IMR-90 (cell line): ENCODE measurements around the gene CDC42SE1. TPM values are rescaled to one million over a fixed set of nuclear protein-coding genes. Genes with fewer than 3 reads are reported as not detected.

Source experiments
- ATAC-seq: fragments of 200-7000 bp; cut with Tn5 transposase; 2 replicates; pipeline ENCODE4 v1.9.1; 2020; ENCODE audit warnings: low read depth, mild to moderate bottlenecking, moderate library complexity
- BruUV-seq: library from RNA; stranded (reverse); fragments of 400-500 nt; replicated peaks from 2 replicates; lab custom pipeline; 2021; lab: Mats Ljungman, UMichigan
- CTCF ChIA-PET: fragments of 300-600 bp; formaldehyde crosslinking; extraction: SDS; loops from one replicate; lab custom pipeline; 2021; ENCODE audit warnings: antibody characterized with exemption; lab: Yijun Ruan, JAX
- POLR2A ChIA-PET: fragments of 300-600 bp; sonication (Branson Sonifier 250); formaldehyde crosslinking; loops from one replicate; lab custom pipeline; 2022; ENCODE audit warnings: antibody characterized with exemption; ENCODE audit not compliant: unreplicated experiment; lab: Charles Lee
- DNase-seq: peaks from one replicate; pipeline ENCODE4 v3.0.0; 2013
- H2AFZ ChIP-seq: replicated peaks from 2 replicates; pipeline ENCODE3; 2013; ENCODE audit warnings: low read length, mild to moderate bottlenecking; ENCODE audit not compliant: poor library complexity
- H2AK5ac ChIP-seq: 2 replicates; pipeline ENCODE4 v1.6.1; 2013; ENCODE audit warnings: low read depth, low read length, inconsistent platforms
- H2AK9ac ChIP-seq: replicated peaks from 2 replicates; pipeline ENCODE3; 2013; ENCODE audit warnings: mild to moderate bottlenecking, low read depth, low read length, moderate library complexity; ENCODE audit not compliant: poor library complexity
- H2BK120ac ChIP-seq: 2 replicates; pipeline ENCODE4 v1.6.1; 2013; ENCODE audit warnings: low read depth, low read length, inconsistent platforms
- H2BK15ac ChIP-seq: 3 replicates; pipeline ENCODE4 v1.6.1; 2013; ENCODE audit warnings: low read depth, low read length, inconsistent platforms
- H2BK20ac ChIP-seq: 2 replicates; pipeline ENCODE4 v1.6.1; 2013; ENCODE audit warnings: low read depth, mild to moderate bottlenecking, inconsistent platforms, low read length, moderate library complexity
- H2BK5ac ChIP-seq: 2 replicates; pipeline ENCODE4 v1.6.1; 2013; ENCODE audit warnings: mild to moderate bottlenecking, low read depth, low read length, inconsistent platforms; ENCODE audit not compliant: poor library complexity, severe bottlenecking
- H3K14ac ChIP-seq: replicated peaks from 2 replicates; pipeline ENCODE4 v1.6.1; 2013; ENCODE audit warnings: low read depth, low read length, inconsistent platforms
- H3K18ac ChIP-seq: 2 replicates; pipeline ENCODE4 v1.6.1; 2013; ENCODE audit warnings: low read depth, low read length, control low read depth
- H3K23ac ChIP-seq: 2 replicates; pipeline ENCODE4 v1.6.1; 2013; ENCODE audit warnings: low read depth, low read length, inconsistent platforms
- H3K27ac ChIP-seq: 2 replicates; pipeline ENCODE4 v1.5.1; 2013; ENCODE audit warnings: mild to moderate bottlenecking, control low read depth, low read length; ENCODE audit not compliant: insufficient read depth
- H3K27me3 ChIP-seq: 2 replicates; pipeline ENCODE4 v1.6.1; 2013; ENCODE audit warnings: low read length; ENCODE audit not compliant: control insufficient read depth, insufficient read depth
- H3K36me3 ChIP-seq: 2 replicates; pipeline ENCODE4 v1.6.1; 2013; ENCODE audit warnings: low read length, mixed read lengths; ENCODE audit not compliant: control insufficient read depth, insufficient read depth
- H3K4ac ChIP-seq: 2 replicates; pipeline ENCODE4 v1.6.1; 2013; ENCODE audit warnings: low read depth, low read length, inconsistent platforms
- H3K4me1 ChIP-seq: 2 replicates; pipeline ENCODE4 v1.6.1; 2013; ENCODE audit warnings: low read length, mixed read lengths; ENCODE audit not compliant: control insufficient read depth, insufficient read depth
- H3K4me2 ChIP-seq: 2 replicates; pipeline ENCODE4 v1.6.1; 2013; ENCODE audit warnings: low read depth, mild to moderate bottlenecking, control low read depth, low read length, moderate library complexity
- H3K4me3 ChIP-seq: 2 replicates; pipeline ENCODE4 v1.5.1; 2013; ENCODE audit warnings: low read depth, mild to moderate bottlenecking, control low read depth, low read length, moderate library complexity; ENCODE audit not compliant: insufficient read depth
- H3K56ac ChIP-seq: 2 replicates; pipeline ENCODE4 v1.6.1; 2013; ENCODE audit warnings: low read length, inconsistent platforms; ENCODE audit not compliant: insufficient read depth; ENCODE audit errors: extremely low read depth
- H3K79me1 ChIP-seq, 2 experiments: 2 replicates each; pipeline ENCODE4 v1.6.1; 2013; ENCODE audit warnings: low read length in 2 of 2, inconsistent platforms in 1 of 2, low read depth in 1 of 2
- H3K9ac ChIP-seq: 2 replicates; pipeline ENCODE4 v1.6.1; 2013; ENCODE audit warnings: low read depth, low read length, control low read depth
- H3K9me1 ChIP-seq: 2 replicates; pipeline ENCODE4 v1.6.1; 2013; ENCODE audit warnings: low read length, inconsistent platforms; ENCODE audit not compliant: insufficient read depth
- H3K9me3 ChIP-seq: 2 replicates; pipeline ENCODE4 v1.6.1; 2013; ENCODE audit warnings: low read length; ENCODE audit not compliant: control insufficient read depth, insufficient read depth
- H4K20me1 ChIP-seq: 2 replicates; pipeline ENCODE4 v1.6.1; 2013; ENCODE audit warnings: low read length, inconsistent platforms; ENCODE audit not compliant: insufficient read depth
- H4K5ac ChIP-seq: 2 replicates; pipeline ENCODE4 v1.6.1; 2013; ENCODE audit warnings: mild to moderate bottlenecking, low read depth, low read length, control low read depth
- H4K8ac ChIP-seq, 2 experiments: 2 replicates each; pipeline ENCODE4 v1.6.1; 2013; ENCODE audit warnings: low read depth in 2 of 2, low read length in 2 of 2, control low read depth in 1 of 2, inconsistent platforms in 1 of 2
- H4K91ac ChIP-seq: 2 replicates; pipeline ENCODE4 v1.6.1; 2013; ENCODE audit warnings: low read depth, low read length, inconsistent platforms; ENCODE audit not compliant: insufficient read depth
- BHLHE40 ChIP-seq: fragments of 150-350 bp; IDR thresholded peaks from 2 replicates; pipeline ENCODE4 v1.6.1; 2016; ENCODE audit warnings: mild to moderate bottlenecking, low read depth, low read length
- CEBPB ChIP-seq: IDR thresholded peaks from 2 replicates; pipeline ENCODE4 v1.6.1; 2012; ENCODE audit warnings: low read depth, low read length, improper control_type of control experiment
- CHD1 ChIP-seq: IDR thresholded peaks from 2 replicates; pipeline ENCODE4 v1.6.1; 2012; ENCODE audit warnings: low read depth, low read length, improper control_type of control experiment
- CTCF ChIP-seq: conservative IDR thresholded peaks from 2 replicates; pipeline ENCODE4 v1.5.1; 2012; ENCODE audit warnings: mild to moderate bottlenecking, low read depth, low read length, improper control_type of control experiment
- ELK1 ChIP-seq: fragments of 150-350 bp; IDR thresholded peaks from 2 replicates; pipeline ENCODE4 v1.6.1; 2016; ENCODE audit warnings: low read depth, mild to moderate bottlenecking, low read length, moderate library complexity, borderline replicate concordance
- FOS ChIP-seq: fragments of 150-350 bp; IDR thresholded peaks from 2 replicates; pipeline ENCODE4 v1.6.1; 2016; ENCODE audit warnings: low read depth, low read length
- MAFK ChIP-seq: IDR thresholded peaks from 2 replicates; pipeline ENCODE4 v1.6.1; 2012; ENCODE audit warnings: low read depth, low read length, improper control_type of control experiment
- MAZ ChIP-seq: IDR thresholded peaks from 2 replicates; pipeline ENCODE4 v1.6.1; 2012; ENCODE audit warnings: low read depth, mild to moderate bottlenecking, low read length, improper control_type of control experiment, moderate library complexity, borderline replicate concordance
- MXI1 ChIP-seq: IDR thresholded peaks from 2 replicates; pipeline ENCODE4 v1.6.1; 2012; ENCODE audit warnings: low read depth, mild to moderate bottlenecking, low read length, moderate library complexity, borderline replicate concordance
- NFE2L2 ChIP-seq: fragments of 150-350 bp; IDR thresholded peaks from 2 replicates; pipeline ENCODE4 v1.6.1; 2016; ENCODE audit warnings: low read depth, mild to moderate bottlenecking, low read length
- POLR2A ChIP-seq: IDR thresholded peaks from 2 replicates; pipeline ENCODE4 v1.6.1; 2012; ENCODE audit warnings: mild to moderate bottlenecking, low read depth, low read length
- RAD21 ChIP-seq: IDR thresholded peaks from 2 replicates; pipeline ENCODE4 v1.6.1; 2012; ENCODE audit warnings: low read length, improper control_type of control experiment
- RCOR1 ChIP-seq: IDR thresholded peaks from 2 replicates; pipeline ENCODE4 v1.6.1; 2012; ENCODE audit warnings: mild to moderate bottlenecking, low read length, improper control_type of control experiment; ENCODE audit not compliant: insufficient replicate concordance
- RFX5 ChIP-seq: IDR thresholded peaks from 2 replicates; pipeline ENCODE4 v1.8.0; 2012; ENCODE audit warnings: low read depth, mild to moderate bottlenecking, low read length, moderate library complexity
- SMC3 ChIP-seq: fragments of 150-350 bp; IDR thresholded peaks from 2 replicates; pipeline ENCODE4 v1.6.1; 2016; ENCODE audit warnings: low read depth, mild to moderate bottlenecking, antibody characterized with exemption, low read length, moderate library complexity
- USF2 ChIP-seq: fragments of 150-350 bp; IDR thresholded peaks from 2 replicates; pipeline ENCODE4 v1.6.1; 2017; ENCODE audit warnings: mild to moderate bottlenecking, antibody characterized with exemption, low read length, low read depth
- WGBS, 2 experiments: methylation state at CpG; one replicate each; pipeline versions ENCODE4 v1.1.5 to v1.1.7; 2013; ENCODE audit warnings: missing lambda C conversion rate in 2 of 2; ENCODE audit not compliant: insufficient read length in 1 of 2; ENCODE audit errors: extremely low coverage in 2 of 2; 5-methylcytosine and 5-hydroxymethylcytosine counted together
- dilution Hi-C: fragments of 300-500 bp; cut with HindIII; formaldehyde crosslinking; loops from one replicate; pipeline ENCODE4 v1.14.3; 2018; ENCODE audit warnings: low sequenced_read_pairs; ENCODE audit not compliant: unreplicated experiment
- in situ Hi-C: fragments of 300-500 bp; cut with MboI; formaldehyde crosslinking; loops from 3 replicates; pipeline ENCODE4 v1.14.3; 2019; ENCODE audit warnings: low sequenced_read_pairs, inconsistent platforms, mixed read lengths
- intact Hi-C: fragments of 100-400 bp; cut with micrococcal nuclease; formaldehyde crosslinking; loops from 2 replicates; pipeline ENCODE4 v1.10.0; 2022
- polyA plus RNA-seq, 3 experiments: library from polyadenylated mRNA; depleted of rRNA; stranded (reverse); fragments of >200 nt; gene quantifications; 2 replicates each; pipeline ENCODE4 v1.2.3, GENCODE V29; 2012; ENCODE audit warnings: low replicate concordance in 1 of 3
- total RNA-seq: library from RNA; depleted of rRNA; stranded (reverse); fragments of >200 nt; gene quantifications from 2 replicates; pipeline ENCODE4 v1.2.3, GENCODE V29; 2012

CDC42SE1 gene
- total and polyA plus RNA-seq, 2 of the 4 experiments (the other 2 are of a cell fraction), result 47.0 to 58.5 TPM

GRCh38 chr1:151037032-151037431, 22.4 kb downstream of the CDC42SE1 start:
- no peak overlapping the region for H2BK5ac ChIP-seq
- no peak overlapping the region for H3K9ac ChIP-seq
- in situ Hi-C loops (loop anchor here (10.0 kb wide), 1 partner anchor 62 kb away; the partner anchor contains the start of gene CERS2), intact Hi-C loops (no loop called here), dilution Hi-C loops (no loop called here)
- BruUV-seq, result no TSS peak
- 40% methylated on average over 1 of the region's 6 CpGs; no CpG with 5 or more reads in 1 of the 2 experiments for WGBS, 2 experiments
- no peak overlapping the region for H2BK120ac ChIP-seq
- ChIA-PET POLR2A (no interaction called here), CTCF (interaction anchor here (0.6 kb wide), 1 partner anchor 13 kb away, joined by 3 read pairs; no protein-coding TSS in a partner anchor)
- H3K27me3 ChIP-seq, result no peaks in the 10 kb centered on the region
- H3K14ac ChIP-seq, result no peak overlapping the region
- DNase-seq, result no peak
- no peak overlapping the region for H3K4me3 ChIP-seq
- no peak overlapping the region for H2AK5ac ChIP-seq
- no peak overlapping the region for H3K18ac ChIP-seq
- H3K4me1 ChIP-seq, result no peaks in the 10 kb centered on the region
- H3K36me3 ChIP-seq, result peaks cover 16% of the 10 kb centered on the region
- no peak overlapping the region for H4K8ac ChIP-seq
- no peak overlapping the region for H3K4me2 ChIP-seq
- no peak overlapping the region for H4K5ac ChIP-seq
- no peak for TF ChIP-seq CEBPB
- TF ChIP-seq RFX5, result no peak
- TF ChIP-seq NFE2L2, result no peak
- no peak for TF ChIP-seq FOS
- no peak for TF ChIP-seq MXI1
- TF ChIP-seq RAD21, result no peak
- TF ChIP-seq RCOR1, result no peak
- TF ChIP-seq MAFK, result no peak
- TF ChIP-seq BHLHE40, result no peak
- no peak for TF ChIP-seq CTCF
- TF ChIP-seq POLR2A, result no peak
- no peak for TF ChIP-seq SMC3
- TF ChIP-seq ELK1, result no peak
- TF ChIP-seq MAZ, result no peak
- no peak for TF ChIP-seq USF2
- TF ChIP-seq CHD1, result no peak
- no peak for ATAC-seq
- no peak overlapping the region for H3K23ac ChIP-seq
- H3K4ac ChIP-seq, result no peak overlapping the region
- no peak overlapping the region for H2AK9ac ChIP-seq
- no peaks in the 10 kb centered on the region for H3K9me1 ChIP-seq
- H2BK20ac ChIP-seq, result no peak overlapping the region
- no peaks in the 10 kb centered on the region for H3K9me3 ChIP-seq
- H2BK15ac ChIP-seq, result no peak overlapping the region
- H3K27ac ChIP-seq, result no peak overlapping the region
- H4K91ac ChIP-seq, result no peak overlapping the region
- H4K20me1 ChIP-seq, result no peaks in the 10 kb centered on the region
- H2AFZ ChIP-seq, result no peak overlapping the region
- no peak overlapping the region for H3K56ac ChIP-seq
- no peaks in the 10 kb centered on the region for H3K79me1 ChIP-seq
